Astrocyte (in vitro differentiated cells and primary cell): ENCODE data around the gene CTLA4.

ENCODE experiments used
- EZH2 ChIP-seq: IDR thresholded peaks from 2 replicates; pipeline ENCODE4 v1.6.1; 2012; ENCODE audit warnings: mild to moderate bottlenecking, low read length, inconsistent platforms; ENCODE audit not compliant: insufficient read depth
- TF ChIP-seq, protein P1 (sequence below): IDR thresholded peaks from 2 replicates; pipeline ENCODE4 v1.5.1; 2011; ENCODE audit warnings: low read depth, mild to moderate bottlenecking, inconsistent platforms, low read length, moderate library complexity; ENCODE audit not compliant: insufficient read depth

GRCh38 chr2:203913947-203914346 is 46.4 kb downstream of the CTLA4 start:
- TF ChIP-seq, protein P1, sequence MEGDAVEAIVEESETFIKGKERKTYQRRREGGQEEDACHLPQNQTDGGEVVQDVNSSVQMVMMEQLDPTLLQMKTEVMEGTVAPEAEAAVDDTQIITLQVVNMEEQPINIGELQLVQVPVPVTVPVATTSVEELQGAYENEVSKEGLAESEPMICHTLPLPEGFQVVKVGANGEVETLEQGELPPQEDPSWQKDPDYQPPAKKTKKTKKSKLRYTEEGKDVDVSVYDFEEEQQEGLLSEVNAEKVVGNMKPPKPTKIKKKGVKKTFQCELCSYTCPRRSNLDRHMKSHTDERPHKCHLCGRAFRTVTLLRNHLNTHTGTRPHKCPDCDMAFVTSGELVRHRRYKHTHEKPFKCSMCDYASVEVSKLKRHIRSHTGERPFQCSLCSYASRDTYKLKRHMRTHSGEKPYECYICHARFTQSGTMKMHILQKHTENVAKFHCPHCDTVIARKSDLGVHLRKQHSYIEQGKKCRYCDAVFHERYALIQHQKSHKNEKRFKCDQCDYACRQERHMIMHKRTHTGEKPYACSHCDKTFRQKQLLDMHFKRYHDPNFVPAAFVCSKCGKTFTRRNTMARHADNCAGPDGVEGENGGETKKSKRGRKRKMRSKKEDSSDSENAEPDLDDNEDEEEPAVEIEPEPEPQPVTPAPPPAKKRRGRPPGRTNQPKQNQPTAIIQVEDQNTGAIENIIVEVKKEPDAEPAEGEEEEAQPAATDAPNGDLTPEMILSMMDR: no peak
- TF ChIP-seq EZH2: no peak
